Cardiac septum (tissue), 1 donor: ENCODE measurements around the gene SLC11A2. TPM values are rescaled to one million over a fixed set of nuclear protein-coding genes. Genes with fewer than 3 reads are reported as not detected.

Source experiments
- DNase-seq: peaks from one replicate; pipeline ENCODE4 v3.0.0-alpha.2; 2020; ENCODE audit warnings: low spot score
- intact Hi-C: fragments of 100-400 bp; cut with DNase I; formaldehyde crosslinking; loops from one replicate; pipeline ENCODE4 v1.14.0; 2022
- total RNA-seq: library from RNA; stranded (reverse); fragmentation: NEBNext Ultra II Directional; extraction: Animal tissue kit (Norgen Biotek cat#: 25700); gene quantifications from one replicate; pipeline ENCODE4 v1.2.1, GENCODE V29; 2021
- donor health status: DM: no; HTN: no; CAD: no.

SLC11A2 gene
- total RNA-seq, 1 donor from 2014 or later = 22.0 TPM

- intact Hi-C loops = no loop called here
- no peak for DNase-seq
Observed at GRCh38 chr12:51001799-51002198, 24.4 kb downstream of the SLC11A2 start.

- intact Hi-C loops = no loop called here
- DNase-seq = no peak
Observed at GRCh38 chr12:51000245-51000644, 25.9 kb downstream of the SLC11A2 start.

- intact Hi-C loops = no loop called here
Observed at GRCh38 chr12:50999093-50999492, 27.1 kb downstream of the SLC11A2 start.

GRCh38 chr12:50992819-50993218 lies 33.4 kb downstream of the SLC11A2 start:
- intact Hi-C loops = no loop called here
- no peak for DNase-seq

More at GRCh38 chr12:50999093-50999492, 27.1 kb downstream of the SLC11A2 start:
- DNase-seq = no peak

- DNase-seq = no peak
- intact Hi-C loops = no loop called here
Observed at GRCh38 chr12:50991291-50991690, 34.9 kb downstream of the SLC11A2 start.

GRCh38 chr12:50990791-50991190 lies 35.4 kb downstream of the SLC11A2 start:
- intact Hi-C loops = no loop called here
- DNase-seq = no peak

- DNase-seq = no peak
- intact Hi-C loops = no loop called here
Observed at GRCh38 chr12:50990147-50990727, 35.9 kb downstream of the SLC11A2 start.

- no peak for DNase-seq
- intact Hi-C loops = loop anchor here (5.0 kb wide), 1 partner anchor 62 kb away; a partner anchor contains a TSS
Observed at GRCh38 chr12:50988871-50989270, 37.3 kb downstream of the SLC11A2 start.

- no peak for DNase-seq
- intact Hi-C loops = loop anchor here (5.0 kb wide), 1 partner anchor 61 kb away; a partner anchor contains a TSS
Observed at GRCh38 chr12:50988051-50988450, 38.1 kb downstream of the SLC11A2 start.

- DNase-seq = no peak
- intact Hi-C loops = loop anchor here (2.0 to 5.0 kb wide), 3 partner anchors 60 to 222 kb away; partner anchors contain the start of gene ATF1
Observed at GRCh38 chr12:50986966-50987737, 39.0 kb downstream of the SLC11A2 start.

GRCh38 chr12:50985322-50985721 lies 40.9 kb downstream of the SLC11A2 start:
- DNase-seq = no peak
- intact Hi-C loops = loop anchor here (5.0 kb wide), 1 partner anchor 58 kb away; a partner anchor contains a TSS

GRCh38 chr12:50984586-50985298 lies 41.4 kb downstream of the SLC11A2 start:
- intact Hi-C loops = loop anchor here (5.0 kb wide), 1 partner anchor 57 kb away; a partner anchor contains a TSS
- no peak for DNase-seq

GRCh38 chr12:50981319-50982239 lies 44.6 kb downstream of the SLC11A2 start:
- intact Hi-C loops = no loop called here
- DNase-seq = no peak

- no peak for DNase-seq
- intact Hi-C loops = no loop called here
Observed at GRCh38 chr12:50980545-50980944, 45.6 kb downstream of the SLC11A2 start.

- DNase-seq = no peak
- intact Hi-C loops = no loop called here
Observed at GRCh38 chr12:50979369-50980052, 46.7 kb downstream of the SLC11A2 start.

- no peak for DNase-seq
- intact Hi-C loops = no loop called here
Observed at GRCh38 chr12:50971946-50972345, 54.2 kb downstream of the SLC11A2 start.

GRCh38 chr12:50964432-50964831 lies 61.8 kb downstream of the SLC11A2 start:
- intact Hi-C loops = no loop called here
- no peak for DNase-seq

- no peak for DNase-seq
- intact Hi-C loops = no loop called here
Observed at GRCh38 chr12:50961708-50962107, 64.5 kb downstream of the SLC11A2 start.

GRCh38 chr12:50960130-50960529 lies 66.1 kb downstream of the SLC11A2 start:
- no peak for DNase-seq
- intact Hi-C loops = no loop called here
